Thoracic aorta (tissue), 2 donors: ENCODE data around the gene WIZ. TPM values are rescaled to one million over a fixed set of nuclear protein-coding genes. Genes with fewer than 3 reads are reported as not detected.
"Not testable (repeated sequence)": the region's sequence is repeated elsewhere in the genome, so short reads cannot be mapped to it uniquely, and the experiment has no call there.

ENCODE experiments used
- ATAC-seq: fragments of 150-250 bp; one replicate; pipeline ENCODE4 v1.8.0; 2017; ENCODE audit warnings: low read depth; ENCODE audit not compliant: insufficient number of reproducible peaks, low FRiP score
- DNase-seq: peaks from one replicate; pipeline ENCODE4 v3.0.0-alpha.2; 2020; ENCODE audit warnings: low spot score
- H3K27ac ChIP-seq, 2 donors: fragments of 200-600 bp; sonication (generic); 1 replicate in 1 of 2; 2 replicates in 1 of 2; pipeline ENCODE4 v1.5.1; 2016; ENCODE audit warnings: mild to moderate bottlenecking in 2 of 2, moderate library complexity in 2 of 2
- H3K27me3 ChIP-seq: fragments of 200-600 bp; sonication (generic); replicated peaks from 2 replicates; pipeline ENCODE4 v1.6.0; 2016; ENCODE audit warnings: mild to moderate bottlenecking; ENCODE audit not compliant: insufficient read depth
- H3K36me3 ChIP-seq: fragments of 200-600 bp; sonication (generic); one replicate; pipeline ENCODE4 v1.5.1; 2016
- H3K4me1 ChIP-seq, 2 donors: fragments of 200-600 bp; sonication (generic); 1 replicate in 1 of 2; 2 replicates in 1 of 2; pipeline versions ENCODE4 v1.5.1 to v1.6.0; 2016; ENCODE audit warnings: low read depth in 2 of 2, mild to moderate bottlenecking in 1 of 2; ENCODE audit not compliant: control insufficient read depth in 1 of 2
- H3K4me3 ChIP-seq: fragments of 200-600 bp; sonication (generic); 2 replicates; pipeline ENCODE4 v1.5.1; 2016; ENCODE audit warnings: mild to moderate bottlenecking
- H3K9me3 ChIP-seq: fragments of 200-600 bp; sonication (generic); 2 replicates; pipeline ENCODE4 v1.5.1; 2016
- CTCF ChIP-seq: fragments of 200-600 bp; sonication (generic); IDR thresholded peaks from one replicate; pipeline ENCODE4 v1.5.1; 2019; ENCODE audit warnings: antibody characterized with exemption
- total RNA-seq, 2 donors: library from RNA; depleted of rRNA; stranded (reverse); fragments of >200 nt; gene quantifications; one replicate each; pipeline versions ENCODE4 v1.1.0 to v1.2.3, GENCODE V29; 2016

Gene WIZ
- total RNA-seq, 2 donors from 2014 or later, result 37.8 to 45.3 TPM

- H3K4me3 ChIP-seq, result peak within 1 kb of the TSS; percentile 84
- DNase-seq (peak; percentile 100), ATAC-seq (peak; percentile 97)
- TF ChIP-seq CTCF, result peak; percentile 45
- peaks cover 14 to 56% of the 10 kb centered on the region in 2 donors for H3K4me1 ChIP-seq
- no peaks in the 10 kb centered on the region for H3K27me3 ChIP-seq
- peak within 1 kb of the TSS; percentile 79 to 86 for H3K27ac ChIP-seq
- H3K36me3 ChIP-seq, result peaks cover 15% of the 10 kb centered on the region
- no peaks in the 10 kb centered on the region for H3K9me3 ChIP-seq
These were observed 31.0 kb downstream of the WIZ start, which contains the start of gene AKAP8L for GRCh38 chr19:15418579-15419412. Gene AKAP8L, minus strand, starts transcription at chr19:15418988. Its CDS starts 65 bp downstream, at chr19:15418923.

DNA sequence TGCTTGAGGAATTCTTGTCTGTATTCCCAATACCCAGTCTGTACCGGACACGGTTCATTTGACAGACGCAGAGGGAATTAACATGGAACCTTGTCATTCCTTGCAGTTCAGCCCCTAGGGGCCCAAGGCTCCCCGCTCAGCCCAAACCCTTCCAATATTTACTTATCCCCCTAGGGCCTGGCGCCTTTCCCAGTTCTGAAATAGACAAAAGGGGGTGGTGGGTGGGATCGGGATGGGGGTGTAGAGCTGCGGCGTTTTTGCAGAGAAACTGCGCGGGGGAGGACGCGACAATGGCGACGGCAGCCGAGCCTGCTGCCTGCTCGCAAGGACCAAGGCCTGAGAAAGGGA is 31.6 kb downstream of the WIZ start:
- Histone ChIP-seq H3K4me1 (peaks cover 20 to 62% of the 10 kb centered on the region in 2 donors), H3K36me3 (peaks cover 9% of the 10 kb centered on the region), H3K9me3 (no peaks in the 10 kb centered on the region), H3K27ac (peak overlapping the region; percentile 79 to 86), H3K4me3 (peak overlapping the region; percentile 84), H3K27me3 (no peaks in the 10 kb centered on the region)
- DNase-seq (no peak), ATAC-seq (no peak)
- TF ChIP-seq CTCF, result no peak

GRCh38 chr19:15417699-15418098 is 32.1 kb downstream of the WIZ start:
- no peak for DNase-seq
- Histone ChIP-seq H3K27me3 (no peaks in the 10 kb centered on the region), H3K27ac (peak overlapping the region; percentile 79 to 86), H3K4me1 (peaks cover 25 to 65% of the 10 kb centered on the region in 2 donors), H3K36me3 (peaks cover 4% of the 10 kb centered on the region), H3K9me3 (no peaks in the 10 kb centered on the region), H3K4me3 (peak overlapping the region; percentile 84)
- no peak for ATAC-seq
- TF ChIP-seq CTCF, result no peak

- H3K4me1 ChIP-seq, result peaks cover 43 to 74% of the 10 kb centered on the region in 2 donors
- peaks cover 9% of the 10 kb centered on the region for H3K36me3 ChIP-seq
- peak overlapping the region; percentile 25 to 45 for H3K27ac ChIP-seq
- DNase-seq (no peak), ATAC-seq (no peak)
- H3K9me3 ChIP-seq, result no peaks in the 10 kb centered on the region
- no peaks in the 10 kb centered on the region for H3K27me3 ChIP-seq
- peak overlapping the region; percentile 27 for H3K4me3 ChIP-seq
- TF ChIP-seq CTCF, result no peak
These were observed 36.9 kb downstream of the WIZ start for GRCh38 chr19:15412832-15413231.

GRCh38 chr19:15411351-15411750 is 38.4 kb downstream of the WIZ start:
- H3K4me1 ChIP-seq, result peaks cover 34 to 66% of the 10 kb centered on the region in 2 donors
- H3K27ac ChIP-seq, DNase-seq, H3K27me3 ChIP-seq, ATAC-seq, H3K36me3 ChIP-seq, H3K9me3 ChIP-seq, H3K4me3 ChIP-seq: not testable (repeated sequence)
